ENCODE results near the gene SPOCK2. TPM values are rescaled to one million over a fixed set of nuclear protein-coding genes. Genes with fewer than 3 reads are reported as not detected.
A peak's percentile ranks its signal among the peaks of the same experiment; 100 is the strongest.
"Not testable (repeated sequence)": the region's sequence is repeated elsewhere in the genome, so short reads cannot be mapped to it uniquely, and the experiment has no call there.

The SPOCK2 gene, protein sequence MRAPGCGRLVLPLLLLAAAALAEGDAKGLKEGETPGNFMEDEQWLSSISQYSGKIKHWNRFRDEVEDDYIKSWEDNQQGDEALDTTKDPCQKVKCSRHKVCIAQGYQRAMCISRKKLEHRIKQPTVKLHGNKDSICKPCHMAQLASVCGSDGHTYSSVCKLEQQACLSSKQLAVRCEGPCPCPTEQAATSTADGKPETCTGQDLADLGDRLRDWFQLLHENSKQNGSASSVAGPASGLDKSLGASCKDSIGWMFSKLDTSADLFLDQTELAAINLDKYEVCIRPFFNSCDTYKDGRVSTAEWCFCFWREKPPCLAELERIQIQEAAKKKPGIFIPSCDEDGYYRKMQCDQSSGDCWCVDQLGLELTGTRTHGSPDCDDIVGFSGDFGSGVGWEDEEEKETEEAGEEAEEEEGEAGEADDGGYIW
- total RNA-seq, result 3.5 and 6.6 TPM in 2 replicates

GRCh38 chr10:72087969-72088888 is at the start of gene SPOCK2:
Gene SPOCK2 (minus strand): TSS chr10:72088551. CDS start chr10:72088328, 223 bp downstream.
- DNase-seq, result peak; percentile 12

DNA sequence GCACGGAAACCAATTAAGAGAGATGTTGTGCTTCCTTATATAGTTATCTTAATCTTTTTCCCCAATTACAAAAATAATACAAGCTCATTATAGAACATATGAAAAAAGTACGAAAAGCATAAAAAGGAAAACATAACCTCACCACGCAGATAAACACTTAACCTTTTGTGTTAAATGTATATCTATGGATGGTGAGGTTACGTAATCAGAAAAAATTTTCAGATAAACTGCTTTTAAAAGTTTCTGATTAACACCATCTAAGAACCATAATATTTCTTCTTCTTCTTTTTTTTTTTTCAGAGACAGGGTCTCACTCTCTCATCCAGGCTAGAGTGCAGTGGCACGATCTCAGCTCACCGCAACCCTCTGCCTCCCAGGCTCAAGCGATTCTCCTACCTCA is 49.2 kb upstream of the SPOCK2 start:
- no peak for DNase-seq

DNA sequence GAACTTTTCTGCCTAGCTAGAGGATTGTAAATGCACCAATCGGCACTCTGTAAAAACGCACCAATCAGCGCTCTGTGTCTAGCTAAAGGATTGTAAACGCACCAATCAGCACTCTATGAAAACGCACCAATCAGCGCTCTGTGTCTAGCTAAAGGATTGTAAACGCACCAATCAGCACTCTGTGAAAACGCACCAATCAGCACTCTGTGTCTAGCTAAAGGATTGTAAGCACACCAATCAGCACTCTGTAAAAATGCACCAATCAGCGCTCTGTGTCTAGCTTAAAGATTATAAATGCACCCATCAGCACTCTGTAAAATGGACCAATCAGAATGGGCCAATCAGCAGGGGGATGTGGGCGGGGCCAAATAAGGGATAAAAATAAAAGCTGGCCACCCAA is 47.9 kb upstream of the SPOCK2 start:
- DNase-seq, result not testable (repeated sequence)

GRCh38 chr10:72134785-72135767 is 46.7 kb upstream of the SPOCK2 start:
- no peak for DNase-seq

DNA sequence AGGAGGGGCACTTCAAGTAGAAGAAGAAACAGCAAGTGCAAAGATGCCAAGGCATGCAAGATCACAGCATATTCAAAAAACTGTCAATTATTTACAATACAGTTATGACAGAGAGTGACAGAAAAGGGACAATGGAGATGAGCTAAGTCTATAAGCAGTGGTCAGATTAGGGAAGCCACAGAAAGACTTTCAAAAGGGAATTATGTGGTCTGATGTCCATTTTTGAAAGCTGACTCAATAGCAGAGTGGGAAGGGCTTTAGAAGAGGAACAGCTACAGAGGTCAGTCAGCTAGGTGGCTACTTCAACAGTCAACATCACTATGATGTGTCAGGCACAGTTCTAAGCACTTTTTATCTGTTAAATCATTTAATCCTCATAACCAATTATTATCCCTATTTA is 45.2 kb upstream of the SPOCK2 start:
- DNase-seq, result no peak

- no peak for DNase-seq
These were observed 44.5 kb upstream of the SPOCK2 start for GRCh38 chr10:72132854-72133253.

DNA sequence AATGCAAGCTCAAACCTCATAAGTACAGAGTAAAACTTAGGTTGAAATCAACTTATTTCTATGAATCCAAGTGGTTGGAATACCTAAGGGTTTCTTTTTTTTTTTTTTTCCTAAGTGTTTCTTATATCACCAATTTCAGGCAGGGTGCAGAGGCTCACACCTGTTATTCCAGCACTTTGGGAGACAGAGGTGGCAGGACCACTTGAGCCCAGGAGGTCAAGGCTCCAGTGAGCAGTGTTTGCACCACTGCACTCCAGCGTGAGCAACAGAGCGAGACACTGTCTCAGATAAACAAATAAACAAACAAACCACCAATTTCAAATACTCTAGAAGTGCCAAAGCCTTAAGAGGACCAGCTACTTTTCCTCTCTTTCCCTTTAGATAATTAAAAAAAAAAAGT is 39.2 kb upstream of the SPOCK2 start:
- no peak for DNase-seq

- no peak for DNase-seq
These were observed 38.5 kb upstream of the SPOCK2 start for GRCh38 chr10:72126872-72127232.

- DNase-seq, result peak; percentile 82
These were observed 38.0 kb upstream of the SPOCK2 start for GRCh38 chr10:72126184-72126871.

GRCh38 chr10:72124989-72125388 is 36.6 kb upstream of the SPOCK2 start:
- no peak for DNase-seq

- no peak for DNase-seq
These were observed 36.0 kb upstream of the SPOCK2 start for GRCh38 chr10:72124381-72124780.

DNA sequence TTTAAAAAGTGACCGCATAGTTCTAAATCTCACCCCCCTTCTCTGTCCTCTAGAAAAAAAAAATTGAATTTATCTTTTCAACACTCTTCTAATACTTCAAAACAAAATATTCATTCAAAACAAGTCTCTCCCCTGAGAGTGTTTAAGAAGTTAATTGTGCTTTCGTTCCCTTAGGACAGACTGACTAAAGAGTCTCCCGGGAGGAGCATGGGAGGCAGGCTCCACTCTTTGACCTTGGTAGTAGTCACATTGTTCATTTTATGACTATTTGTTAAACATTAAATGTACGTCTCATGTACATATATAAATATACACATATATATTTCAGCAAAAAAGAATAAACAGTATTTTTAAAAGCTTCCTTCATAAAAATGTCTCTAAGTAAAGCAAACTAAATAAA is 35.3 kb upstream of the SPOCK2 start:
- DNase-seq, result no peak

DNA sequence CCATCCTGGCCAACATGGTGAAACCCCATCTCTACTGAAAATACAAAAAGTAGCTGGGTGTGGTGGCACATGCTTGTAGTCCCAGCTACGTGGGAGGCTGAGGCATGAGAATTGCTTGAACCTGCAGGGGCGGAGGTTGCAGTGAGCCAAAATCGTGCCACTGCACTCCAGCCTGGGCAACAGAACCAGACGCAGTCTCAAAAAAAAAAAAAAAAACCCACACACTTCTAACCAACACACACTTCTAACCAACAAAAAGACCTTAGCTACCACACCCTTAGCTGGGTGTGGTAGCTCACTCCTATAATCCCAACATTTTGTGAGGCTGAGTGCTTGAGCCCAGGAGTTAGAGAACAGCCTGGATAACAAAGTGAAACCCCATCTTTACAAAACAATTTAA is 33.9 kb upstream of the SPOCK2 start:
- no peak for DNase-seq

GRCh38 chr10:72121389-72121788 is 33.0 kb upstream of the SPOCK2 start:
- DNase-seq, result no peak

- no peak for DNase-seq
These were observed 28.0 kb upstream of the SPOCK2 start for GRCh38 chr10:72116372-72116771.

GRCh38 chr10:72114706-72115450 is 26.5 kb upstream of the SPOCK2 start:
- DNase-seq, result no peak

GRCh38 chr10:72110673-72111401 is 22.5 kb upstream of the SPOCK2 start:
- no peak for DNase-seq

GRCh38 chr10:72109636-72110157 is 21.3 kb upstream of the SPOCK2 start:
- DNase-seq, result no peak

DNA sequence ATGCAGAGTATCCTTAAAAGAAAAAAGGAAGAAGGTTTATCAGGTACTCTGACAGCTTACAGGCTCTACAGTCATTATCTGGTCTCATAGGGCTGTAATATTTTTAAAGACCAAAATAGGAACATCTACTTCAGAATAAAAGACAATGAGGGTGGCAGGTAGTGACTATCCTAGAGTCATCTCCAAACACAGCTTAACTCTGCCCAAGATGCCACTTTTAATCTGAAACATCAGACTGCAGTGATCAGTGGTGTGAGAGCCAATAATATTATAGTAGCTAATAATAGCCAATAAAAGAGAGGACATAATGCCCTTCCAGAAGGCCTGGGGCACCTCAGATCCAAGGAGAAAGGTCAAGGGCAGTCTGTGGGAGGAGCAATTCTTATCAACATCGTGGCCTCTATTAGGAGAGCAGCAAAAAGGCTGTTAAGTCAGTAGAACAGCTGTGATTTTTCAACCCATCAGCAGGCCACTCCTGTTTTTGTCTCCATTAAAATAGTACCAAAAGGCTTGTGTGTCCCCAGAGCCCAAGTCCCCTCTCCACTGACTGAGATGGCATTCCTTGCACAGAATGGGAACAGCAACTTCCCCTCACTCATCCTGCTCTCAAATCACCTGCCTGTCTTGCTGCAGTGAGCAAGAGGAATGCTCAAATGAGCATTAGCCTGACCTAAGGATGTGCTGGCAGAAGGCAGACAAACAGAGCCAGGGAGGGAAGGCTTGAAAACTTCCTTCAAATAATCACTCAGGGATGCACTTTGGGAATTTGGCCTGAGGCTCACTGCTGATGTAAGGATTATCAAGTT is 20.7 kb upstream of the SPOCK2 start:
- DNase-seq, result no peak
